AG09319 (cell line): ENCODE data around the gene CNST.

Source experiments
- DNase-seq: peaks from one replicate; pipeline ENCODE4 v3.0.0-alpha.2; 2010; ENCODE audit warnings: low read depth; ENCODE audit errors: extremely low read depth
- TF ChIP-seq, protein P1 (sequence below): IDR thresholded peaks from 2 replicates; pipeline ENCODE4 v1.5.1; 2011; ENCODE audit warnings: low read depth, mild to moderate bottlenecking, inconsistent platforms, low read length, moderate library complexity

CNST gene, protein sequence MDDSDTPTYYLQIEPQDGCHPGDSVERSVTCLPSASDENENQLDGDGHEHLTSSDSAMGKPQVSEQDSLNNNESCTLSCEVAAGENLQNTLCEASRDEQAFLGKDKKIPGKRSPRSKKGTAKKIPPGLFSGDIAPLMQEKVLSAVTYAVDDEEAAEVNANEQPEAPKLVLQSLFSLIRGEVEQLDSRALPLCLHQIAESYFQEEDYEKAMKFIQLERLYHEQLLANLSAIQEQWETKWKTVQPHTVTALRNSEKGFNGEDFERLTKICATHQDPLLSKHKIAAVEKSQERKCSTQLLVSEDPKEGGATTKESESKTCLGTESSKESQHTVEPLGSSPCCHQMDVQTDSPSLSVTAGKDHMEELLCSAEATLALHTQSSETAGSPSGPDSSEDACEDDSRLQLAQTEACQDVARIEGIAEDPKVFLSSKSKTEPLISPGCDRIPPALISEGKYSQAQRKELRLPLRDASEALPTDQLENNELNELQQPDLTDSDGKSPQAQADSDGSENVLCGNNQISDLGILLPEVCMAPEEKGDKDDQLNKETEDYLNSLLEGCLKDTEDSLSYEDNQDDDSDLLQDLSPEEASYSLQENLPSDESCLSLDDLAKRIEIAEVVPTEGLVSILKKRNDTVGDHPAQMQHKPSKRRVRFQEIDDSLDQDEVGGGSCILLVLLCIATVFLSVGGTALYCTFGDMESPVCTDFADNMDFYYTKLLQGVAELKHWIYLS

GRCh38 chr1:246566128-246566812 is at the start of gene CNST, which contains the start of gene TFB2M:
Gene CNST, plus strand, starts transcription at chr1:246566456. Its CDS starts 25,107 bp downstream, at chr1:246591563.
Gene TFB2M, minus strand, starts transcription at chr1:246566261. Its CDS starts 123 bp downstream, at chr1:246566138.
- DNase-seq = peak; percentile 97
- TF ChIP-seq, protein P1, sequence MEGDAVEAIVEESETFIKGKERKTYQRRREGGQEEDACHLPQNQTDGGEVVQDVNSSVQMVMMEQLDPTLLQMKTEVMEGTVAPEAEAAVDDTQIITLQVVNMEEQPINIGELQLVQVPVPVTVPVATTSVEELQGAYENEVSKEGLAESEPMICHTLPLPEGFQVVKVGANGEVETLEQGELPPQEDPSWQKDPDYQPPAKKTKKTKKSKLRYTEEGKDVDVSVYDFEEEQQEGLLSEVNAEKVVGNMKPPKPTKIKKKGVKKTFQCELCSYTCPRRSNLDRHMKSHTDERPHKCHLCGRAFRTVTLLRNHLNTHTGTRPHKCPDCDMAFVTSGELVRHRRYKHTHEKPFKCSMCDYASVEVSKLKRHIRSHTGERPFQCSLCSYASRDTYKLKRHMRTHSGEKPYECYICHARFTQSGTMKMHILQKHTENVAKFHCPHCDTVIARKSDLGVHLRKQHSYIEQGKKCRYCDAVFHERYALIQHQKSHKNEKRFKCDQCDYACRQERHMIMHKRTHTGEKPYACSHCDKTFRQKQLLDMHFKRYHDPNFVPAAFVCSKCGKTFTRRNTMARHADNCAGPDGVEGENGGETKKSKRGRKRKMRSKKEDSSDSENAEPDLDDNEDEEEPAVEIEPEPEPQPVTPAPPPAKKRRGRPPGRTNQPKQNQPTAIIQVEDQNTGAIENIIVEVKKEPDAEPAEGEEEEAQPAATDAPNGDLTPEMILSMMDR = no peak

- TF ChIP-seq, protein P1 = no peak
- no peak for DNase-seq
These were observed 48.9 kb upstream of the CNST start for GRCh38 chr1:246517391-246517790.

- TF ChIP-seq, protein P1 = no peak
These were observed 47.6 kb upstream of the CNST start for GRCh38 chr1:246518456-246519205.

DNA sequence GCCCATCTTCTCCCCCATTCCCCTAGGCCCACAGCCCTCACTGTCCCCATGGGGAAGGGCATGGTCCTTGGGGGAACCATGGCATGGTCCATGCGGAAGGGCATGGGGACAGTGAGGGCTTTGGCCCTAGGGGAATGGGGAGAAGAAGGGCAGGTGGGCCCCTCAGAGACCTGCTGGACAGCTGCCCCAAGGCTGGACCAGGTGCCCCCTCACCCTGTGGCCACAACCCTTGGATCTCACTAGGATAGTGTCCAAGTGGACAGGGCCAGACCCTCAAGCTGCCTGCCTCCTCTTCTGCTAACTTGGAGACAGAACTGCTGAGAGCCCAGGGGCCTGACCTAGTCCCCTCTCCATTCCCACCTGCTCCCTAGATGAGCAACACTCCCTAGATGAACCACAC is 46.7 kb upstream of the CNST start:
- TF ChIP-seq, protein P1 = no peak
- no peak for DNase-seq

More at GRCh38 chr1:246518456-246519205, 47.6 kb upstream of the CNST start:
- DNase-seq = no peak

GRCh38 chr1:246526380-246526779 is 39.9 kb upstream of the CNST start:
- DNase-seq = no peak

GRCh38 chr1:246526915-246527314 is 39.3 kb upstream of the CNST start:
- no peak for DNase-seq
- TF ChIP-seq, protein P1 = no peak

More at GRCh38 chr1:246526380-246526779, 39.9 kb upstream of the CNST start:
- TF ChIP-seq, protein P1 = no peak
